ENCODE measurements around the gene PRPF31. TPM values are rescaled to one million over a fixed set of nuclear protein-coding genes. Genes with fewer than 3 reads are reported as not detected.

PRPF31 gene
- total and polyA plus RNA-seq, 11 donors: 30.0 to 58.4 (median 41.4) TPM

DNA sequence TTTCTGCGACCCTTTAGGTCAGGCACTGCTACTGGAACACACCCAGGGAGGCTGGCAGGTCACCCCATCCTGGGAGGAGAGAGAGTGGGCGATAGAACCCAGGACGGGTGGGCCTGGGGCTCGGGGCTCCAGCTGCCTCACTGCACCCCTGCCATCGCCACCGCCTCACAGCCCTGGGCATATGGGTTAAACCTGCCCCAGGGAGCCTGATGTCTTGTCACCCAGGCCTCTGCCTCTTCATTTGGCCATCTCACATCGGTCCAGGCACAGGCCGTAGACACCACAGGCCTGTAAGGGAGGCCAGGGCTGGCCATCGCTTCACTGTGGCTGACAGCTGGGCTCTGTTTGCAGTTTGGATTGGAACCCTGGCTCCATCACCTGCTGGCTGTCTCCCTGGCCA is 10.2 kb downstream of the PRPF31 start:
- no peaks in the 10 kb centered on the region for H3K4me1 ChIP-seq

DNA sequence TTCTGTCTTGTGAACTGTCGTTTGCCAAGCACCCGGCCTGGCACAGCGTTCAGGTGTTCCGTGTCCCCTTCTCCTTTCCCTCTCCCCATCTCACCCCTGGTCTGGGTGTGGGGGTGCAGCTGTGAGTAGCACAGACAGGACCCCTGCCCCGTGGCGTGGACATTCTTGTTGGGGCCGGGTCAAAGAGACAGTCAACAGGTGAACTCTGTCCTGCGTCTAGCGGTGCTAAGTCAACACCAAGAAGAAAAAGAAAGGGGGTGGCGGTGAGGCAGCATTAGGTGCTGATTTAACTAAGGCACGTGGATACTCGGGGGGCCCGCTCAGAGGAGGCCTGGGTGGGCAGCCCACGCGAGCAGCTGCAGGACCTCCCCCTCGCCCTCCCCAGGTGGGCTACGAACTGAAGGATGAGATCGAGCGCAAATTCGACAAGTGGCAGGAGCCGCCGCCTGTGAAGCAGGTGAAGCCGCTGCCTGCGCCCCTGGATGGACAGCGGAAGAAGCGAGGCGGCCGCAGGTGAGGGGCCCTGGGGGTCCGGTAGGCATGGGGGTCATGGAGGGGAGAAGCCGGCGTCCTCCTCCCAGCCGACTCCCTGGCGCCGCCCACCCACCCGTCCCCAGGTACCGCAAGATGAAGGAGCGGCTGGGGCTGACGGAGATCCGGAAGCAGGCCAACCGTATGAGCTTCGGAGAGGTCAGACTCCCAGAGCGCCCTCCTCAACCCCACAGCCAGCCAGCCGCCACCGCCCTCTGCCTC is 12.3 kb downstream of the PRPF31 start:
- H3K4me3 ChIP-seq: no peak overlapping the region
- ATAC-seq: no peak
- H3K36me3 ChIP-seq: peaks cover 0 to 90% (median 85%) of the 10 kb centered on the region in 9 donors
- DNase-seq: no peak
- H3K9me3 ChIP-seq: no peaks in the 10 kb centered on the region
- 93 to 95% (median 94%) methylated on average over 44 of the region's 44 CpGs for WGBS, 4 donors
- no peak for TF ChIP-seq POLR2A (IDR thresholded peaks at IDR 0.05)
- TF ChIP-seq, protein P1, sequence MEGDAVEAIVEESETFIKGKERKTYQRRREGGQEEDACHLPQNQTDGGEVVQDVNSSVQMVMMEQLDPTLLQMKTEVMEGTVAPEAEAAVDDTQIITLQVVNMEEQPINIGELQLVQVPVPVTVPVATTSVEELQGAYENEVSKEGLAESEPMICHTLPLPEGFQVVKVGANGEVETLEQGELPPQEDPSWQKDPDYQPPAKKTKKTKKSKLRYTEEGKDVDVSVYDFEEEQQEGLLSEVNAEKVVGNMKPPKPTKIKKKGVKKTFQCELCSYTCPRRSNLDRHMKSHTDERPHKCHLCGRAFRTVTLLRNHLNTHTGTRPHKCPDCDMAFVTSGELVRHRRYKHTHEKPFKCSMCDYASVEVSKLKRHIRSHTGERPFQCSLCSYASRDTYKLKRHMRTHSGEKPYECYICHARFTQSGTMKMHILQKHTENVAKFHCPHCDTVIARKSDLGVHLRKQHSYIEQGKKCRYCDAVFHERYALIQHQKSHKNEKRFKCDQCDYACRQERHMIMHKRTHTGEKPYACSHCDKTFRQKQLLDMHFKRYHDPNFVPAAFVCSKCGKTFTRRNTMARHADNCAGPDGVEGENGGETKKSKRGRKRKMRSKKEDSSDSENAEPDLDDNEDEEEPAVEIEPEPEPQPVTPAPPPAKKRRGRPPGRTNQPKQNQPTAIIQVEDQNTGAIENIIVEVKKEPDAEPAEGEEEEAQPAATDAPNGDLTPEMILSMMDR (IDR thresholded peaks at IDR 0.05): no peak
- H3K4me1 ChIP-seq: no peaks in the 10 kb centered on the region
- intact Hi-C loops (cut with DNase I): no loop called here
- H3K27ac ChIP-seq: no peak overlapping the region
- H3K27me3 ChIP-seq: no peaks in the 10 kb centered on the region

More for the DNA sequence above, 10.2 kb downstream of the PRPF31 start:
- TF ChIP-seq, protein P1 (IDR thresholded peaks at IDR 0.05): no peak
- TF ChIP-seq POLR2A (IDR thresholded peaks at IDR 0.05): no peak
- Histone ChIP-seq H3K27me3 (no peaks in the 10 kb centered on the region), H3K36me3 (peaks cover 0 to 92% (median 89%) of the 10 kb centered on the region in 9 donors), H3K9me3 (no peaks in the 10 kb centered on the region), H3K27ac (no peak overlapping the region), H3K4me3 (no peak overlapping the region)
- intact Hi-C loops (cut with DNase I): no loop called here
- DNase-seq (no peak), ATAC-seq (no peak)
- WGBS, 4 donors: 83 to 92% (median 87%) methylated on average over 7 to 9 of the region's 9 CpGs

DNA sequence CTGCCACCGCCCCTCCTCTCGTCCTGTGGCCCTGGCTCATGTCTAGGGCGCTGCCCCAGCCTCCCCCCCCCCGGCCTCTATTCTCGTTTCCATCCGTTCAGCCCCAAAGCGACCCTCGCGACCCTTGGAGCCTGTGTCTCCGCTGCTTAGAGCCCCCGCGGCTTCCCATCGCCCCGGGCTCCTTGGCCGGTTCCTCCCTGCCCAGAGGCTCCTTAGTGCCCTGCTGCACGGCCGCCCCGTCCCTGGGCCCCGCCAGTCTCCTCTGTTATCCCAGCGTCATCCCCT is 12.8 kb downstream of the PRPF31 start:
- peaks cover 0 to 88% (median 83%) of the 10 kb centered on the region in 9 donors for H3K36me3 ChIP-seq
- DNase-seq: no peak

DNA sequence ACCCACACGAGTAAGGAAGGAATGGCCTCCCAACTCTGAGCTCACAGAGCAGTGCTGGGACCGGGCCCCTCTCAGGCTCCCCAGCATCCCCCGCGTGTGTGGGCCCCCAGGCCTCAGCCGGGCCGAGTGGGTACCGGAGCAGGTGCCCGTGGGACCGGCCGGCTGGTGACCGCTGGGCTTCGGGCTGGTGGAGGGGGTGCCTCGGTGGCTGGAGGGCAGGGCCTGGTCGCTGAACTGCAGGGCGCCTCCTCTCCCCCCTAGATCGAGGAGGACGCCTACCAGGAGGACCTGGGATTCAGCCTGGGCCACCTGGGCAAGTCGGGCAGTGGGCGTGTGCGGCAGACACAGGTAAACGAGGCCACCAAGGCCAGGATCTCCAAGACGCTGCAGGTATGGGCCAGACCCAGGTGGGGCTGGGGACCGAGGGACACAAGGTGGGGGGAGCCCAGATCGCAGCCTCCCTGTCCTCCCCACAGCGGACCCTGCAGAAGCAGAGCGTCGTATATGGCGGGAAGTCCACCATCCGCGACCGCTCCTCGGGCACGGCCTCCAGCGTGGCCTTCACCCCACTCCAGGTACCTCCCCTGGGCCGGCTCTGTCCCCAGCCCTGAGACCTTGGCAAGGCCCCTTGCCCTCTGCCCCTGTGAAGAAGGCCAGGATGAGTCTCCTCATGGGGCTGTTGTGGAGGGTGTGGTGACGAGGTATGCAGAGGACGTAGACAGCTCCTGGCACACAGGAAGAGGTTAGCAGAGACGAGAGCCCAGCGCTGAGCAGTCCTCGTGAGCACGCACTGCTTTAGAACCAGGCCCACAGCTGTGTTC is 13.5 kb downstream of the PRPF31 start:
- intact Hi-C loops (cut with DNase I): no loop called here
- WGBS, 4 donors: 96 to 97% (median 96%) methylated on average over 19 to 41 of the region's 41 CpGs

More for the DNA sequence above, 12.8 kb downstream of the PRPF31 start:
- H3K27ac ChIP-seq: no peak overlapping the region
- no peaks in the 10 kb centered on the region for H3K4me1 ChIP-seq
- H3K9me3 ChIP-seq: no peaks in the 10 kb centered on the region
- ATAC-seq: no peak
- no peaks in the 10 kb centered on the region for H3K27me3 ChIP-seq
- intact Hi-C loops (cut with DNase I): no loop called here
- WGBS, 4 donors: 88 to 93% (median 92%) methylated on average over 20 of the region's 20 CpGs
- no peak overlapping the region for H3K4me3 ChIP-seq
- TF ChIP-seq, protein P1 (IDR thresholded peaks at IDR 0.05): no peak
- TF ChIP-seq POLR2A (IDR thresholded peaks at IDR 0.05): no peak

More for the DNA sequence above, 13.5 kb downstream of the PRPF31 start:
- ATAC-seq (no peak), DNase-seq (no peak)
- Histone ChIP-seq H3K4me3 (no peak overlapping the region), H3K9me3 (no peaks in the 10 kb centered on the region), H3K27ac (no peak overlapping the region), H3K36me3 (peaks cover 0 to 81% (median 77%) of the 10 kb centered on the region in 9 donors), H3K27me3 (no peaks in the 10 kb centered on the region), H3K4me1 (no peaks in the 10 kb centered on the region)
- TF ChIP-seq, protein P1 (IDR thresholded peaks at IDR 0.05): no peak
- no peak for TF ChIP-seq POLR2A (IDR thresholded peaks at IDR 0.05)
